K562 (cell line): ENCODE measurements around the gene ZNF441.

Experiments
- MYNN ChIP-seq, 2 experiments: sonication (generic); formaldehyde crosslinking in 1 of 2; IDR thresholded peaks; 2 replicates each; pipeline versions ENCODE4 v1.5.0 to v1.6.1; 2016 to 2020; ENCODE audit warnings: antibody characterized with exemption in 1 of 2, missing genetic modification reagents in 1 of 2
- NFIC ChIP-seq: fragments of 450-650 bp; IDR thresholded peaks from 2 replicates; pipeline ENCODE4 v1.6.1; 2017; ENCODE audit warnings: mild to moderate bottlenecking, inconsistent platforms
- POLR2AphosphoS5 ChIP-seq: IDR thresholded peaks from 2 replicates; pipeline ENCODE4 v1.6.1; 2011; ENCODE audit warnings: mild to moderate bottlenecking, low read depth, low read length, moderate library complexity; ENCODE audit not compliant: control insufficient read depth, insufficient read depth
- YBX1 ChIP-seq: fragments of 450-650 bp; IDR thresholded peaks from 2 replicates; pipeline ENCODE4 v1.7.1; 2016; ENCODE audit warnings: mild to moderate bottlenecking
- TF ChIP-seq, protein P1 (sequence below), 3 experiments: fragments of 200-800 bp in 1 of 3; sonication (Bioruptor generic) in 1 of 3; sonication (generic) in 1 of 3; formaldehyde crosslinking in 1 of 3; IDR thresholded peaks; 2 replicates each; pipeline versions ENCODE4 v1.6.1 to v1.8.0; 2016 to 2022; ENCODE audit warnings: mild to moderate bottlenecking in 2 of 3, missing compliant biosample characterization in 2 of 3, missing genetic modification characterization in 2 of 3, missing genetic modification reagents in 1 of 3
- TF ChIP-seq, protein P2 (sequence below): sonication (generic); formaldehyde crosslinking; IDR thresholded peaks from 2 replicates; pipeline ENCODE4 v1.8.1; 2023; ENCODE audit warnings: mild to moderate bottlenecking, missing genetic modification reagents, moderate library complexity

DNA sequence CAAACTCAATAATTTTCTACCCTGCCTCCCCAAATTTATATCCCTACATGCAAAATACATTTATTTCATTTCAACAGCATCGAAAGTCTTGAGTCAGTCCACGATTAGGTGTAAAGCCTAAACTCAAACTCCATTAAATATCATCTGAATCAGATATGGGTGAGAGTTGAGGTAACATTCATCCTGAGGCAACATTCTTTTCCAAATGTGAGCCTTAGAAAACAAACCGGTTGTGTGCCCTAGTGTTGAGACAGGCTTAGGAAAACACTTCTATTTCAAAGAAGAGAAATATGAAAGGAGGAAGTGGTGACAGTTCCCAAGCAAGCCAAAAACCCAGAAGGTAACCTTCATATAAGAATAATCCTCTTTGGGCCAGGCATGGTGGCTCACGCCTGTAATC is 12.1 kb upstream of the ZNF441 start:
- TF ChIP-seq, protein P1, sequence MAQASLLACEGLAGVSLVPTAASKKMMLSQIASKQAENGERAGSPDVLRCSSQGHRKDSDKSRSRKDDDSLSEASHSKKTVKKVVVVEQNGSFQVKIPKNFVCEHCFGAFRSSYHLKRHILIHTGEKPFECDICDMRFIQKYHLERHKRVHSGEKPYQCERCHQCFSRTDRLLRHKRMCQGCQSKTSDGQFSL (CRISPR knock-in tag; IDR thresholded peaks at IDR 0.05) = no peak
- TF ChIP-seq, protein P1 (tag; IDR thresholded peaks at IDR 0.05) = no peak
- TF ChIP-seq POLR2AphosphoS5 (no peak), YBX1 (no peak), MYNN (IDR thresholded peaks at IDR 0.05) (no peak), MYNN (CRISPR knock-in tag; IDR thresholded peaks at IDR 0.05) (no peak), NFIC (no peak)
- TF ChIP-seq, protein P2, sequence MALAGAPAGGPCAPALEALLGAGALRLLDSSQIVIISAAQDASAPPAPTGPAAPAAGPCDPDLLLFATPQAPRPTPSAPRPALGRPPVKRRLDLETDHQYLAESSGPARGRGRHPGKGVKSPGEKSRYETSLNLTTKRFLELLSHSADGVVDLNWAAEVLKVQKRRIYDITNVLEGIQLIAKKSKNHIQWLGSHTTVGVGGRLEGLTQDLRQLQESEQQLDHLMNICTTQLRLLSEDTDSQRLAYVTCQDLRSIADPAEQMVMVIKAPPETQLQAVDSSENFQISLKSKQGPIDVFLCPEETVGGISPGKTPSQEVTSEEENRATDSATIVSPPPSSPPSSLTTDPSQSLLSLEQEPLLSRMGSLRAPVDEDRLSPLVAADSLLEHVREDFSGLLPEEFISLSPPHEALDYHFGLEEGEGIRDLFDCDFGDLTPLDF (CRISPR knock-in tag) = no peak
